GM13976 (cell line): Measurements from ENCODE around the gene FOXP3.
"Not testable (repeated sequence)": the region's sequence is repeated elsewhere in the genome, so short reads cannot be mapped to it uniquely, and the experiment has no call there.

Experiments
- DNase-seq: peaks from one replicate; pipeline ENCODE4 v3.0.0; 2012; ENCODE audit warnings: low spot score
- CTCF ChIP-seq: IDR thresholded peaks from 2 replicates; pipeline ENCODE4 v1.5.1; 2012; ENCODE audit warnings: borderline replicate concordance, mild to moderate bottlenecking; ENCODE audit not compliant: insufficient read depth; ENCODE audit errors: extremely low read depth, missing control alignments, control extremely low read depth
- in situ Hi-C: fragments of 300-500 bp; cut with MboI; formaldehyde crosslinking; loops from one replicate; pipeline ENCODE4 v1.12.0; 2022; ENCODE audit warnings: low sequenced_read_pairs, mixed read lengths, inconsistent platforms; ENCODE audit not compliant: unreplicated experiment

Gene FOXP3

GRCh38 chrX:49300703-49301102 lies 36.2 kb upstream of the FOXP3 start:
- TF ChIP-seq CTCF, result no peak
- in situ Hi-C loops, result no loop called here
- DNase-seq, result no peak

GRCh38 chrX:49299293-49299692 lies 34.8 kb upstream of the FOXP3 start:
- DNase-seq, in situ Hi-C loops: not testable (repeated sequence)

- in situ Hi-C loops, result no loop called here
- no peak for TF ChIP-seq CTCF
- no peak for DNase-seq
Observed at GRCh38 chrX:49292400-49293362, 28.2 kb upstream of the FOXP3 start.

GRCh38 chrX:49291615-49292337 lies 27.3 kb upstream of the FOXP3 start:
- peak; percentile 60 for DNase-seq
- peak; percentile 58 for TF ChIP-seq CTCF
- in situ Hi-C loops, result no loop called here

- DNase-seq, result no peak
- no peak for TF ChIP-seq CTCF
- in situ Hi-C loops, result no loop called here
Observed at GRCh38 chrX:49290215-49290614, 25.7 kb upstream of the FOXP3 start.

GRCh38 chrX:49287665-49288064 lies 23.2 kb upstream of the FOXP3 start:
- DNase-seq, result no peak
- no peak for TF ChIP-seq CTCF
- in situ Hi-C loops, result no loop called here

DNA sequence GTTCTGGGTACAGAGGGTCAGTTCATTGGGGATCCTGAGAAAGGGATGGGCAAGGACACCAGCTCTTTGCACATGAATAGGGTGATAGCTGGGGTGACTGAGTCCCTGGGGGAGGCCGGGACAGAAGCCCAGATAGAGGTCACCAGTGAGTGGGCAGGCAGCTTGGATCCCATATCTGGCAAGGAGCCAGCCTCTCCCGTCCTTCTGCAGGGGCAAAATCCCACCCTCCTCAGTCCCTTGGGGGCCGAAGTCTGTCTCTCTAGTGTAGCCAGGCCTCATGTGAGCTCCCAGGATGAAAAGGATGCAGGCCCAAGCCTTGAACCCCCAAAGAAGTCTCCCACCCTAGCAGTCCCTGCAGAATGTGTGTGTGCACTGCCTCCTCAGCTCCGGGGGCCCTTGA lies 22.1 kb upstream of the FOXP3 start:
- no peak for TF ChIP-seq CTCF
- no peak for DNase-seq
- in situ Hi-C loops, result no loop called here
